Keratinocyte (primary cell): Measurements from ENCODE around the gene CSMD2.

Source experiments
- EZH2 ChIP-seq: IDR thresholded peaks from one replicate; pipeline ENCODE4 v1.6.1; 2012; ENCODE audit warnings: inconsistent platforms, mild to moderate bottlenecking, low read length, moderate library complexity
- TF ChIP-seq, protein P1 (sequence below), 3 experiments: IDR thresholded peaks in 1 of 3; conservative IDR thresholded peaks in 1 of 3; optimal IDR thresholded peaks in 1 of 3; 2 replicates in 2 of 3; 3 replicates in 1 of 3; pipeline versions ENCODE3 to v1.5.1; 2011; ENCODE audit warnings: low read length in 3 of 3, mild to moderate bottlenecking in 3 of 3, moderate library complexity in 2 of 3, control low read depth in 1 of 3, inconsistent platforms in 1 of 3; ENCODE audit not compliant: insufficient read depth in 2 of 3; ENCODE audit errors: extremely low read depth in 1 of 3

DNA sequence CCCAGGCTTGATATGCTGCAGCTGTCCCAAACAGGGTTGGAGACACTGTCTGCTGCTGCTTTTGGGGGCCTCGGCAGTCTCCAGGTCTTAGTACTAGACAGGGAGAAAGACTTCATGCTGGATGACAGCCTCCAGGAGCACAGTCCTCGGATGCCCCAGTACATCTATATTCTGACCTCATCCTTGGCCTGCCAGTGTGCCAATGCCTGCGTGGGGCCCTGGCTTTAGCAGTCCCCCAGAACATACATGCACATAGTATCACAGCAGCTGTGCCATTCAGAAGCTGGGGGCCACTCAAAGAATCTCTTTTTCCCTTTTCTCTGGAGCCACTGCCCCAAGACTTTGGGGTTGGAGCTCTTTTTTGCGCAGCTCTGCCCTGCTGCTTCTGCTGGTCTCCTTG is 697.0 kb downstream of the CSMD2 start:
- TF ChIP-seq, protein P1, sequence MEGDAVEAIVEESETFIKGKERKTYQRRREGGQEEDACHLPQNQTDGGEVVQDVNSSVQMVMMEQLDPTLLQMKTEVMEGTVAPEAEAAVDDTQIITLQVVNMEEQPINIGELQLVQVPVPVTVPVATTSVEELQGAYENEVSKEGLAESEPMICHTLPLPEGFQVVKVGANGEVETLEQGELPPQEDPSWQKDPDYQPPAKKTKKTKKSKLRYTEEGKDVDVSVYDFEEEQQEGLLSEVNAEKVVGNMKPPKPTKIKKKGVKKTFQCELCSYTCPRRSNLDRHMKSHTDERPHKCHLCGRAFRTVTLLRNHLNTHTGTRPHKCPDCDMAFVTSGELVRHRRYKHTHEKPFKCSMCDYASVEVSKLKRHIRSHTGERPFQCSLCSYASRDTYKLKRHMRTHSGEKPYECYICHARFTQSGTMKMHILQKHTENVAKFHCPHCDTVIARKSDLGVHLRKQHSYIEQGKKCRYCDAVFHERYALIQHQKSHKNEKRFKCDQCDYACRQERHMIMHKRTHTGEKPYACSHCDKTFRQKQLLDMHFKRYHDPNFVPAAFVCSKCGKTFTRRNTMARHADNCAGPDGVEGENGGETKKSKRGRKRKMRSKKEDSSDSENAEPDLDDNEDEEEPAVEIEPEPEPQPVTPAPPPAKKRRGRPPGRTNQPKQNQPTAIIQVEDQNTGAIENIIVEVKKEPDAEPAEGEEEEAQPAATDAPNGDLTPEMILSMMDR (optimal IDR thresholded peaks at IDR 0.05 in 1 of 3, IDR thresholded peaks at IDR 0.05 in 1 of 3, conservative IDR thresholded peaks at IDR 0.05 in 1 of 3; ENCODE audit: extremely low read depth in 1 of 3, insufficient read depth in 2 of 3, low read length in 3 of 3) = no peak
- no peak for TF ChIP-seq EZH2
